CD4-positive, alpha-beta memory T cell (primary cell): Measurements from ENCODE around the gene DHX29. TPM values are rescaled to one million over a fixed set of nuclear protein-coding genes. Genes with fewer than 3 reads are reported as not detected.

Source experiments
- CTCF ChIA-PET: fragments of 350-600 bp; sonication (Branson Sonifier 250); formaldehyde crosslinking; loops from one replicate; lab custom pipeline; 2021; ENCODE audit warnings: inconsistent platforms; ENCODE audit not compliant: partially characterized antibody; lab: Charles Lee
- POLR2A ChIA-PET: fragments of 350-600 bp; sonication (Branson Sonifier 250); formaldehyde crosslinking; loops from one replicate; lab custom pipeline; 2021; ENCODE audit not compliant: partially characterized antibody; lab: Charles Lee
- DNase-seq, 5 donors: peaks; one replicate each; pipeline versions ENCODE4 v3.0.0 to v3.0.0-alpha.2; 2020 to 2022; ENCODE audit warnings: mixed read lengths in 1 of 5
- H3K27ac ChIP-seq: one replicate; pipeline ENCODE4 v1.7.0; 2013; ENCODE audit warnings: low read depth, low read length
- H3K27me3 ChIP-seq: 2 replicates; pipeline ENCODE4 v1.7.0; 2013; ENCODE audit warnings: mild to moderate bottlenecking, low read length, moderate library complexity; ENCODE audit not compliant: insufficient read depth
- H3K36me3 ChIP-seq: 2 replicates; pipeline ENCODE4 v1.7.0; 2013; ENCODE audit warnings: mild to moderate bottlenecking, low read length, moderate library complexity; ENCODE audit not compliant: insufficient read depth
- H3K4me1 ChIP-seq: 2 replicates; pipeline ENCODE4 v1.7.0; 2013; ENCODE audit warnings: mild to moderate bottlenecking, low read length, moderate library complexity; ENCODE audit not compliant: insufficient read depth
- H3K4me3 ChIP-seq, 2 donors: one replicate each; pipeline ENCODE4 v1.7.0; 2013; ENCODE audit warnings: low read length in 2 of 2, mild to moderate bottlenecking in 1 of 2
- H3K9me3 ChIP-seq, 2 donors: one replicate each; pipeline ENCODE4 v1.7.0; 2013; ENCODE audit warnings: low read length in 2 of 2, control low read depth in 1 of 2; ENCODE audit not compliant: control insufficient read depth in 1 of 2
- H3K27ac Mint-ChIP-seq, 7 donors: one replicate each; pipeline ENCODE4 v1.8.0; 2020 to 2021; ENCODE audit warnings: mixed read lengths in 7 of 7, mild to moderate bottlenecking in 6 of 7, inconsistent platforms in 3 of 7, moderate library complexity in 3 of 7
- H3K27me3 Mint-ChIP-seq, 2 donors: one replicate each; pipeline ENCODE4 v1.8.0; 2020 to 2021; ENCODE audit warnings: mixed read lengths in 2 of 2
- H3K36me3 Mint-ChIP-seq, 2 donors: one replicate each; pipeline ENCODE4 v1.8.0; 2020 to 2021; ENCODE audit warnings: mixed read lengths in 2 of 2, inconsistent platforms in 1 of 2, mild to moderate bottlenecking in 1 of 2
- H3K4me1 Mint-ChIP-seq, 4 donors: one replicate each; pipeline ENCODE4 v1.8.0; 2020 to 2021; ENCODE audit warnings: mixed read lengths in 4 of 4, mild to moderate bottlenecking in 1 of 4
- H3K4me3 Mint-ChIP-seq, 8 donors: one replicate each; pipeline ENCODE4 v1.8.0; 2020 to 2021; ENCODE audit warnings: mixed read lengths in 8 of 8, mild to moderate bottlenecking in 7 of 8, moderate library complexity in 6 of 8, inconsistent platforms in 3 of 8
- H3K9me3 Mint-ChIP-seq, 8 donors: one replicate each; pipeline ENCODE4 v1.8.0; 2020 to 2021; ENCODE audit warnings: mixed read lengths in 8 of 8, mild to moderate bottlenecking in 5 of 8, inconsistent platforms in 3 of 8, moderate library complexity in 1 of 8
- intact Hi-C: fragments of 100-400 bp; cut with micrococcal nuclease; formaldehyde crosslinking; loops from one replicate; pipeline ENCODE4 v1.15.1; 2023
- polyA plus RNA-seq, 2 donors: library from polyadenylated mRNA; unstranded; fragments of 300-500 nt; fragmentation: Illumina TruSeq; gene quantifications; one replicate each; pipeline ENCODE4 v1.2.3, GENCODE V29; 2021
- total RNA-seq, 2 experiments: library from RNA; stranded (reverse); gene quantifications; one replicate each; pipeline ENCODE4 v1.2.3, GENCODE V29; 2021

The DHX29 gene
- total and polyA plus RNA-seq, 4 experiments from 2014 or later, result 11.6 to 22.5 (median 19.8) TPM

DNA sequence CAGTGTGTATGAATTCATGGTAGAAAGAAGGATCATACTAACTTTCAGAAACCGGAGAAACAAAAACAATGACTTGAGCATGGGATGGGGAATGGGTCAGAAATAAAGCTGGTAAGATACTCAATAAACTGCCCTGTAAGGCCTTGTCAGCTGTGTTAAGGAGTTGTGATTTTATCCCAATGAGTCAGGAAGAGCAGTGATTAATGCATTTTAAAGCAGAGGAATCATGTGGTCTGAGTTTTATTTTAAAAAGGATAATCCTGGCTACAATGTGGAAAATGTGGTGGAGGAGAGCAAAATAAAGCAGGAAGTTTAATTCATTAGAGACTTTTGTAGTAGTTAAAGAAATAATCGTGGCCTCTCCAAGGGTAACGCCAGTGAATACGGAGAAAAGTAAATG lies 28.7 kb downstream of the DHX29 start:
- H3K27ac ChIP-seq, result no peak overlapping the region
- no peaks in the 10 kb centered on the region for H3K9me3 ChIP-seq
- H3K4me1 ChIP-seq, result no peaks in the 10 kb centered on the region
- no peaks in the 10 kb centered on the region for H3K27me3 Mint-ChIP-seq
- peaks cover 48% of the 10 kb centered on the region for H3K36me3 ChIP-seq
- no peaks in the 10 kb centered on the region for H3K27me3 ChIP-seq
- H3K4me3 Mint-ChIP-seq, result no peak overlapping the region
- no peak for DNase-seq
- H3K4me3 ChIP-seq, result no peak overlapping the region
- ChIA-PET POLR2A (interaction anchor here (0.6 kb wide), 1 partner anchor 29 kb away, joined by 3 read pairs; the partner anchor contains the start of genes DHX29 and MTREX), CTCF (no interaction called here)
- H3K9me3 Mint-ChIP-seq, result no peaks in the 10 kb centered on the region
- H3K36me3 Mint-ChIP-seq, result peaks cover 49 to 75% of the 10 kb centered on the region in 2 donors
- H3K27ac Mint-ChIP-seq, result peak overlapping the region in 2 of 7 donors; percentile 14 to 22
- intact Hi-C loops, result no loop called here
- H3K4me1 Mint-ChIP-seq, result no peaks in the 10 kb centered on the region

DNA sequence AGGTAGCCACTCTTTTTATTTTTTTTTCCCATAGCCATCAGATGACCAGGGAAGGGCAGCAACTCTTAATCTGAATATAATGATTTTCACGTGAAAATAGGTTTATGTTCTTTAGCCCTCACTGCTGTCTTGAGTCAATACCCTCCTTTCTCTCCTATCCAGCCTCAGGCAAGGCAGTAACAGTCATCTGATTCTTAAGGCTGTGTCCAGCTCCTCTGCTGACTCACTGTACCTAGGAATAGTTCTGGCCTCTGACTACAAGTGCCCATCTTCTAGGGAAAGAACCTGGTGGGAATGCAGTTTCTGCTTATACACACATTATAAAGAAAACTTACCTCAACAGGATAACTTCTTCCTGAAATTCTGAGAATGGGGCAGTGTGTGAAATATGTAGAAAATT lies 30.7 kb downstream of the DHX29 start:
- no peaks in the 10 kb centered on the region for H3K9me3 Mint-ChIP-seq
- H3K4me1 ChIP-seq, result no peaks in the 10 kb centered on the region
- no peaks in the 10 kb centered on the region for H3K27me3 Mint-ChIP-seq
- intact Hi-C loops, result no loop called here
- no peak overlapping the region for H3K4me3 Mint-ChIP-seq
- H3K4me3 ChIP-seq, result no peak overlapping the region
- CTCF ChIA-PET, result no interaction called here
- peaks cover 49% of the 10 kb centered on the region for H3K36me3 ChIP-seq
- no peaks in the 10 kb centered on the region for H3K9me3 ChIP-seq
- no peak overlapping the region for H3K27ac ChIP-seq
- POLR2A ChIA-PET, result no interaction called here
- no peaks in the 10 kb centered on the region for H3K27me3 ChIP-seq
- no peaks in the 10 kb centered on the region for H3K4me1 Mint-ChIP-seq
- H3K27ac Mint-ChIP-seq, result no peak overlapping the region
- H3K36me3 Mint-ChIP-seq, result peaks cover 57 to 78% of the 10 kb centered on the region in 2 donors
- DNase-seq, result no peak

DNA sequence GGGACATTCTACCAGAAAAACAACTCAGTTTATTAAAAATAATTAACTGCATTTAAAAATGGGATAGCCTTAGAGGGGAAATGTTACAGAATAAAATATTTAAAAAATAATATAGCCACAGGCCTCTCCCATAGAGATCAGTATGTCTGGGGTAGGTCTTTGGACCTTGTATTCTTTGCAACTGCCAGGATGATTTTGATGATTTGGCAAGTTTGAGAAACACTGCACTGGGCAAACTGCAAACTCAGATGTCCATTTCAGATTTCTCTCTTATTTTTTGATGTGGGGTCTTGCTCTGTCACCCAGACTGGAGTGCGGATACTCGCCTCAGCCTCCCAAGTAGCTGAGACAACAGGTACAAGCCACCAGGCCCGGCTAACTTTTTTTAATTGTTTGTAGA lies 49.2 kb downstream of the DHX29 start:
- POLR2A ChIA-PET, result no interaction called here
- Mint-ChIP-seq H3K27me3 (no peaks in the 10 kb centered on the region), H3K36me3 (peaks cover 47 to 65% of the 10 kb centered on the region in 2 donors), H3K27ac (no peak overlapping the region), H3K4me1 (no peaks in the 10 kb centered on the region), H3K4me3 (no peak overlapping the region), H3K9me3 (no peaks in the 10 kb centered on the region)
- no peak overlapping the region for H3K27ac ChIP-seq
- intact Hi-C loops, result no loop called here
- no peaks in the 10 kb centered on the region for H3K4me1 ChIP-seq
- CTCF ChIA-PET, result no interaction called here
- H3K36me3 ChIP-seq, result peaks cover 21% of the 10 kb centered on the region
- H3K4me3 ChIP-seq, result no peak overlapping the region
- DNase-seq, result no peak
- H3K27me3 ChIP-seq, result no peaks in the 10 kb centered on the region
- H3K9me3 ChIP-seq, result no peaks in the 10 kb centered on the region

DNA sequence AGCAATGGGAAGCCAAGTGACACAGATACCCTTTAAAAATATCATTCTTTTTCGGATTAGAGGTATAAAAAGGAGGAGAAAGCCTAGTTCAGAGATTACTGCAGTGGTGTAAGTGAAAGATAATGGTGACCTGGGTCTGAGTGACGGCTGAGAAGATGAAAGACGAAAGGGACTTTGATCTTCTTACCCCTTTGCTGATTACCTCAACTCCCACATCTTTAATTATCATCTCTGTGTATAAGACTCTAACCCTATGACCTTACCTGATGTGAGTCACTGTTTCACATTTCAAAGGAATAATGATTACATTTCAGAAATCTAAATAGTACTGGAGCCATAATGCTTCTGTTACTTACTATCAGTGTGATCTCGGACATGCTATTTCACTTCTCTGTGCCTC lies 52.7 kb downstream of the DHX29 start:
- H3K4me3 ChIP-seq, result no peak overlapping the region
- no peak for DNase-seq
- no peaks in the 10 kb centered on the region for H3K9me3 ChIP-seq
- Mint-ChIP-seq H3K9me3 (peaks cover 0 to 2% (median 0%) of the 10 kb centered on the region in 8 donors), H3K36me3 (peaks cover 25 to 41% of the 10 kb centered on the region in 2 donors), H3K4me3 (no peak overlapping the region), H3K27me3 (no peaks in the 10 kb centered on the region), H3K27ac (no peak overlapping the region), H3K4me1 (no peaks in the 10 kb centered on the region)
- POLR2A ChIA-PET, result no interaction called here
- CTCF ChIA-PET, result no interaction called here
- peaks cover 5% of the 10 kb centered on the region for H3K36me3 ChIP-seq
- no peak overlapping the region for H3K27ac ChIP-seq
- no peaks in the 10 kb centered on the region for H3K4me1 ChIP-seq
- no peaks in the 10 kb centered on the region for H3K27me3 ChIP-seq
- intact Hi-C loops, result no loop called here

DNA sequence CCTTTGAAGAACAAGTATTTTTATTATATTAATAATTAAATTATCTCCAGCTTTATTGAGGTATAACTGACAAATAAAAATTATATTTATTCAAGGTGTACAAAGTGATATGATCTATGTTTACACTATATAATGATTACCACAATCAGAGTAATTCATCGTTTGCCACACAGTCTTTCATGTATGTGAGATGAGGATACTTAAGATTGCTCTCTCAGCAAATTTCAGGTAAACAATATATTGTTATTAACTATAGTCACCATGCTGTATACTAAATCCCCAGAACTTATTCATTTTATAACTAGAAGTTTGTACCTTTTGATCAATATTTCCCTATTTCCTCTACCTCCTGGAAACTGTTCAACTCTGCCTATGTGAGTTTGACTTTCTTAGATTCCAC lies 57.4 kb downstream of the DHX29 start:
- H3K27ac ChIP-seq, result no peak overlapping the region
- intact Hi-C loops, result no loop called here
- H3K27ac Mint-ChIP-seq, result no peak overlapping the region
- DNase-seq, result no peak
- no peaks in the 10 kb centered on the region for H3K27me3 ChIP-seq
- no peaks in the 10 kb centered on the region for H3K9me3 ChIP-seq
- no peak overlapping the region for H3K4me3 ChIP-seq
- H3K9me3 Mint-ChIP-seq, result peaks cover 0 to 19% (median 11%) of the 10 kb centered on the region in 8 donors
- peaks cover 3 to 8% of the 10 kb centered on the region in 2 donors for H3K36me3 Mint-ChIP-seq
- H3K4me1 Mint-ChIP-seq, result no peaks in the 10 kb centered on the region
- POLR2A ChIA-PET, result no interaction called here
- peaks cover 3% of the 10 kb centered on the region for H3K36me3 ChIP-seq
- peaks cover 2% of the 10 kb centered on the region in 2 donors for H3K27me3 Mint-ChIP-seq
- H3K4me3 Mint-ChIP-seq, result no peak overlapping the region
- CTCF ChIA-PET, result no interaction called here
- H3K4me1 ChIP-seq, result no peaks in the 10 kb centered on the region

DNA sequence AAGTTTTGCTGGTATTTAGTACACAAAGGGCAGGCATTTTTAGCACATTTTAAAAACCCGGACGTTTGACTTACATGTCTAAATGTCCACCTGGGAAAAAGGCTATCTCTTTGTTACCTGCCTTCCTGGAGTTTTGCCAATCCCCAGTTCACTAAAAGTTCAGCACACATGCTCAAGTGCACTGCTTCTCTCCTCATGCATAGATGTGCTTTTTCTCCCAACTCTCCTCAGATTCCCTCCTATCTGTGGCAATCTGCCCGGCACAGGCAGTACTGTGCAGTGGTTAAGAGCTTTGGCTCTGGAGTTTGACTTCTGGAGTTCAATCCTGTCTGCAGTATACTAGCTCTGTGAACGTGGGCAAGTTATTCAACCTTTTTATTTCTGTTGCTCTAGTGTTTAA lies 65.7 kb downstream of the DHX29 start:
- POLR2A ChIA-PET, result interaction anchor here (0.6 kb wide), 1 partner anchor 25 kb away, joined by 4 read pairs; no protein-coding TSS in a partner anchor
- H3K9me3 Mint-ChIP-seq, result no peaks in the 10 kb centered on the region
- Histone ChIP-seq H3K36me3 (no peaks in the 10 kb centered on the region), H3K27ac (no peak overlapping the region), H3K27me3 (peaks cover 2% of the 10 kb centered on the region), H3K4me1 (no peaks in the 10 kb centered on the region), H3K4me3 (no peak overlapping the region), H3K9me3 (no peaks in the 10 kb centered on the region)
- H3K4me1 Mint-ChIP-seq, result no peaks in the 10 kb centered on the region
- DNase-seq, result no peak
- H3K36me3 Mint-ChIP-seq, result no peaks in the 10 kb centered on the region
- no peak overlapping the region for H3K27ac Mint-ChIP-seq
- intact Hi-C loops, result no loop called here
- no peak overlapping the region for H3K4me3 Mint-ChIP-seq
- H3K27me3 Mint-ChIP-seq, result peaks cover 13 to 14% of the 10 kb centered on the region in 2 donors
- CTCF ChIA-PET, result interaction anchor here (0.6 kb wide), 1 partner anchor 66 kb away, joined by 3 read pairs; the partner anchor contains the start of genes DHX29 and MTREX

DNA sequence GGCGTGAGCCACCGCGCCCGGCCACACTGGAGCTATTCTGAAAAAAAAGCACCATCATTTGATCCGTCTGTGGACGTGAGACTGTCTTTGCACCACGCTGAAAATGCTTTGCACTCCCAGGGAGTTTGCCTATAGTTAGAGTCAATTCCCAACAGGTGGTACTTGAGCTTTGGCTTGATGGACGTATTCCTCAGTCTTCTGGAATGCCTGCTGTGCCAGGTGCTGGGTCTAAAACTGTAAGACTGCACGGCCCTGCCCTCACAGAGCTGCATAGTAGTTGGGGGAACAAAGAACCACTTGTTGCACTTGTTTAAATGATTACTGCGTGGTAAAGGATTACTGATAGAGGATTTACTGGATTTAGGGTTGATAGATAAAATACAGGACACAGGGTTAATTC lies 70.7 kb downstream of the DHX29 start:
- no peaks in the 10 kb centered on the region for H3K9me3 ChIP-seq
- H3K4me3 ChIP-seq, result no peak overlapping the region
- no peak overlapping the region for H3K27ac ChIP-seq
- H3K27me3 Mint-ChIP-seq, result peaks cover 26 to 27% of the 10 kb centered on the region in 2 donors
- no peak for DNase-seq
- no peaks in the 10 kb centered on the region for H3K9me3 Mint-ChIP-seq
- H3K36me3 ChIP-seq, result no peaks in the 10 kb centered on the region
- ChIA-PET POLR2A (no interaction called here), CTCF (no interaction called here)
- H3K27me3 ChIP-seq, result peaks cover 24% of the 10 kb centered on the region
- H3K4me1 Mint-ChIP-seq, result peaks cover 10 to 23% (median 16%) of the 10 kb centered on the region in 4 donors
- peak overlapping the region in 1 of 8 donors; percentile 20 for H3K4me3 Mint-ChIP-seq
- H3K27ac Mint-ChIP-seq, result no peak overlapping the region
- intact Hi-C loops, result no loop called here
- H3K4me1 ChIP-seq, result peaks cover 20% of the 10 kb centered on the region
- no peaks in the 10 kb centered on the region for H3K36me3 Mint-ChIP-seq
